Neural progenitor cell (in vitro differentiated cells): ENCODE data around the gene PLP2. TPM values are rescaled to one million over a fixed set of nuclear protein-coding genes. Genes with fewer than 3 reads are reported as not detected.

ENCODE experiments used
- DNase-seq: peaks from one replicate; pipeline ENCODE4 v3.0.0-alpha.2; 2016; ENCODE audit warnings: low spot score
- H2AFZ ChIP-seq: fragments of 200-600 bp; sonication (generic); replicated peaks from 2 replicates; pipeline ENCODE4 v1.6.1; 2016; ENCODE audit warnings: antibody characterized with exemption
- H3F3A ChIP-seq: fragments of 200-600 bp; sonication (generic); 2 replicates; pipeline ENCODE4 v1.6.1; 2016; ENCODE audit warnings: antibody characterized with exemption, low read depth
- H3K27ac ChIP-seq: fragments of 200-600 bp; sonication (generic); 2 replicates; pipeline ENCODE4 v1.5.1; 2016; ENCODE audit warnings: mild to moderate bottlenecking
- H3K27me3 ChIP-seq: fragments of 200-600 bp; sonication (generic); 2 replicates; pipeline ENCODE4 v1.6.1; 2016; ENCODE audit warnings: mild to moderate bottlenecking, moderate library complexity
- H3K36me3 ChIP-seq: fragments of 200-600 bp; sonication (generic); 2 replicates; pipeline ENCODE4 v1.5.1; 2016
- H3K4me1 ChIP-seq: fragments of 200-600 bp; sonication (generic); 2 replicates; pipeline ENCODE4 v1.6.1; 2016; ENCODE audit warnings: mixed run types
- H3K4me2 ChIP-seq: fragments of 200-600 bp; sonication (generic); 2 replicates; pipeline ENCODE4 v1.6.1; 2016
- H3K4me3 ChIP-seq: fragments of 200-600 bp; sonication (generic); 2 replicates; pipeline ENCODE4 v1.5.1; 2016
- H3K79me2 ChIP-seq: fragments of 200-600 bp; sonication (generic); 2 replicates; pipeline ENCODE4 v1.6.1; 2016; ENCODE audit warnings: low read depth
- H3K9ac ChIP-seq: fragments of 200-600 bp; sonication (generic); 2 replicates; pipeline ENCODE4 v1.6.1; 2016
- H3K9me3 ChIP-seq: fragments of 200-600 bp; sonication (generic); 2 replicates; pipeline ENCODE4 v1.5.1; 2016; ENCODE audit warnings: low read depth
- H4K20me1 ChIP-seq: fragments of 200-600 bp; sonication (generic); 2 replicates; pipeline ENCODE4 v1.6.1; 2016; ENCODE audit warnings: low read depth
- H3K27ac Mint-ChIP-seq: 3 replicates; pipeline ENCODE4 v1.8.0; 2021; ENCODE audit warnings: mixed read lengths
- H3K27me3 Mint-ChIP-seq: 2 replicates; pipeline ENCODE4 v1.8.0; 2022; ENCODE audit warnings: low read depth, mild to moderate bottlenecking, inconsistent platforms, moderate library complexity, mixed read lengths; ENCODE audit not compliant: insufficient read depth
- H3K36me3 Mint-ChIP-seq: 3 replicates; pipeline ENCODE4 v1.8.0; 2021; ENCODE audit warnings: mixed read lengths
- H3K4me1 Mint-ChIP-seq: 3 replicates; pipeline ENCODE4 v1.8.0; 2021; ENCODE audit warnings: mixed read lengths
- H3K4me3 Mint-ChIP-seq: 3 replicates; pipeline ENCODE4 v1.8.0; 2021; ENCODE audit warnings: mild to moderate bottlenecking, moderate library complexity, mixed read lengths
- H3K9me3 Mint-ChIP-seq: 3 replicates; pipeline ENCODE4 v1.8.0; 2020; ENCODE audit warnings: mixed read lengths
- EZH2 ChIP-seq: fragments of 200-600 bp; sonication (generic); IDR thresholded peaks from 2 replicates; pipeline ENCODE4 v1.6.1; 2017; ENCODE audit warnings: antibody characterized with exemption, mild to moderate bottlenecking, moderate library complexity
- EZH2phosphoT487 ChIP-seq: fragments of 200-600 bp; sonication (generic); IDR thresholded peaks from 2 replicates; pipeline ENCODE4 v1.6.1; 2017; ENCODE audit warnings: antibody characterized with exemption
- total RNA-seq: library from RNA; depleted of rRNA; stranded (reverse); fragments of >200 nt; gene quantifications from 2 replicates; pipeline ENCODE4 v1.2.3, GENCODE V29; 2015; ENCODE audit warnings: low replicate concordance
- TF ChIP-seq, protein P1 (sequence below): fragments of 200-600 bp; sonication (generic); IDR thresholded peaks from 2 replicates; pipeline ENCODE4 v1.5.1; 2017; ENCODE audit warnings: antibody characterized with exemption, mild to moderate bottlenecking

Gene PLP2
- total RNA-seq, 1 donor from 2014 or later, result 0.13 TPM

DNA sequence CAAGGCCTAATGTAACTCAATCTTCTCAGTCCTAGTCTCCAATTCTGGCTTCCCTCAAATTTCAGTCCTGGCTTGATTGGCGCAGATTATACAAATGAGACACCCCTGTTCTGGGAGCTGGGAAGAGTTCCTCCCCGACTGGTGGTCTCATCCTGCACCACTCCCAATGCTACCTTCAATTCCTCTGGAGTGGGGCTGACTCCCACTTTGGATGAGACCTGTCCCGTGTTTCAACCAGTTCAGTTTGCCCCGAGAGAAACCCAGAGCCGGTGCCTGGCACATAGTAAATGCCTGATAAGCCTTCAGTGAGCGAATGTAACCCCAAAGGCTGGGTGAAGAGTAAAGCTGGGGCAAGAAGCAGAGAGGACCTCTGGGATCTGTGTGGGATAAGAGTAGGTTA, 32.3 kb downstream of the PLP2 start:
- DNase-seq, result no peak
- Histone ChIP-seq H3K9ac (no peak overlapping the region), H3K4me1 (no peaks in the 10 kb centered on the region), H4K20me1 (no peaks in the 10 kb centered on the region), H3K27ac (no peak overlapping the region), H3F3A (no peaks in the 10 kb centered on the region), H3K36me3 (no peaks in the 10 kb centered on the region), H3K4me2 (no peak overlapping the region), H3K4me3 (no peak overlapping the region), H3K9me3 (no peaks in the 10 kb centered on the region), H3K27me3 (peaks cover 8% of the 10 kb centered on the region), H2AFZ (no peak overlapping the region), H3K79me2 (no peaks in the 10 kb centered on the region)
- H3K4me1 Mint-ChIP-seq, result peaks cover 4% of the 10 kb centered on the region
- H3K36me3 Mint-ChIP-seq, result no peaks in the 10 kb centered on the region
- H3K9me3 Mint-ChIP-seq, result peaks cover 5% of the 10 kb centered on the region
- H3K27ac Mint-ChIP-seq, result no peak overlapping the region
- TF ChIP-seq EZH2phosphoT487 (no peak), EZH2 (no peak)
- TF ChIP-seq, protein P1, sequence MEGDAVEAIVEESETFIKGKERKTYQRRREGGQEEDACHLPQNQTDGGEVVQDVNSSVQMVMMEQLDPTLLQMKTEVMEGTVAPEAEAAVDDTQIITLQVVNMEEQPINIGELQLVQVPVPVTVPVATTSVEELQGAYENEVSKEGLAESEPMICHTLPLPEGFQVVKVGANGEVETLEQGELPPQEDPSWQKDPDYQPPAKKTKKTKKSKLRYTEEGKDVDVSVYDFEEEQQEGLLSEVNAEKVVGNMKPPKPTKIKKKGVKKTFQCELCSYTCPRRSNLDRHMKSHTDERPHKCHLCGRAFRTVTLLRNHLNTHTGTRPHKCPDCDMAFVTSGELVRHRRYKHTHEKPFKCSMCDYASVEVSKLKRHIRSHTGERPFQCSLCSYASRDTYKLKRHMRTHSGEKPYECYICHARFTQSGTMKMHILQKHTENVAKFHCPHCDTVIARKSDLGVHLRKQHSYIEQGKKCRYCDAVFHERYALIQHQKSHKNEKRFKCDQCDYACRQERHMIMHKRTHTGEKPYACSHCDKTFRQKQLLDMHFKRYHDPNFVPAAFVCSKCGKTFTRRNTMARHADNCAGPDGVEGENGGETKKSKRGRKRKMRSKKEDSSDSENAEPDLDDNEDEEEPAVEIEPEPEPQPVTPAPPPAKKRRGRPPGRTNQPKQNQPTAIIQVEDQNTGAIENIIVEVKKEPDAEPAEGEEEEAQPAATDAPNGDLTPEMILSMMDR, result no peak
- no peak overlapping the region for H3K4me3 Mint-ChIP-seq
- peaks cover 5% of the 10 kb centered on the region for H3K27me3 Mint-ChIP-seq

DNA sequence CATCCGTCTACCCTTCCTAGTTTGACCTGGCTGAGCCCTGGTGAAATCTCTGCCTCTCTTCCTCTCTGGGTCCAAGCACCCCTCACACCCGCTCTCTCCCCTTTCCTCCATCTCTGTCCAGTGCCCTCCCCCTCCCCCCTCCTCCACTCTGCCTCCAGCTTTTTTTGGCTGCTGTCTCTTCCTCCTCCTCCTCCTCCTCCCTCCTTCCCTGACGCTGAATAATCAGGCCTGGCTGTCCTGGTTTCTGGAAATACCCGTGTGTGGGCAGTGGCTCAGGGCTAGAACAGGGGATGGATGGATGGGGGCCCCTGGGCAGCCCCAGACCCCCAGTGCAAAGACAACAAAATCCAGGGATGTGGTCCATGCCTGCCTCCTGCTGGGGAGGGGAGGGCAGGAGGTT, 33.0 kb downstream of the PLP2 start:
- TF ChIP-seq, protein P1, result no peak
- TF ChIP-seq EZH2phosphoT487 (no peak), EZH2 (no peak)
- H3K27me3 ChIP-seq, result peaks cover 1% of the 10 kb centered on the region
- no peak overlapping the region for H3K4me2 ChIP-seq
- no peaks in the 10 kb centered on the region for H3K4me1 ChIP-seq
- no peak overlapping the region for H3K4me3 Mint-ChIP-seq
- H3K79me2 ChIP-seq, result no peaks in the 10 kb centered on the region
- no peaks in the 10 kb centered on the region for H3K36me3 ChIP-seq
- H3K4me1 Mint-ChIP-seq, result peaks cover 4% of the 10 kb centered on the region
- no peak overlapping the region for H3K27ac ChIP-seq
- H3K9ac ChIP-seq, result no peak overlapping the region
- H3K36me3 Mint-ChIP-seq, result no peaks in the 10 kb centered on the region
- H3K4me3 ChIP-seq, result no peak overlapping the region
- H3K27me3 Mint-ChIP-seq, result peaks cover 5% of the 10 kb centered on the region
- no peaks in the 10 kb centered on the region for H3F3A ChIP-seq
- H3K9me3 ChIP-seq, result no peaks in the 10 kb centered on the region
- H3K27ac Mint-ChIP-seq, result no peak overlapping the region
- H4K20me1 ChIP-seq, result no peaks in the 10 kb centered on the region
- H2AFZ ChIP-seq, result no peak overlapping the region
- DNase-seq, result no peak
- peaks cover 5% of the 10 kb centered on the region for H3K9me3 Mint-ChIP-seq

DNA sequence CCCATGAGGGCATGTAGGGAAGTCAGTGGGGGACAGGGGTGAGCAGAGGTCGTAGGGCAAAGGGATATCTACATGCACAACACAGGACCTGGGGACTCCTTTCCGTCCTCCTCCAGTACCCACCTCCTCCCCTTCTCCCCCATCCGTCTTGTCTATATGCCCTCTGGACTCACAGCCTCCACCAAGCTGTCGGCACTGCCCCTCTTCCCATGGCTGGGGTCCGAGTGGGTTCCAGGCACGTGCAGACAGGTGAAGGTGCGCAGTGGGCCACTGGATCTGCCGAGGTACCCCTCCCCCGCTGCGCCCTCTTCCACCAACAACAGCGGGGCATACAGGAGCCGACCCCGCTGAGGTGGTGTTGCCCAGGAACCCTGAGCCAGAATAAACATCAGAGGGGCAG, 33.7 kb downstream of the PLP2 start:
- H3K27ac Mint-ChIP-seq, result no peak overlapping the region
- H4K20me1 ChIP-seq, result no peaks in the 10 kb centered on the region
- H3K36me3 Mint-ChIP-seq, result no peaks in the 10 kb centered on the region
- peaks cover 4% of the 10 kb centered on the region for H3K9me3 Mint-ChIP-seq
- no peak overlapping the region for H3K27ac ChIP-seq
- no peaks in the 10 kb centered on the region for H3K4me1 ChIP-seq
- no peaks in the 10 kb centered on the region for H3K79me2 ChIP-seq
- H3K4me2 ChIP-seq, result no peak overlapping the region
- no peaks in the 10 kb centered on the region for H3K9me3 ChIP-seq
- H3K9ac ChIP-seq, result no peak overlapping the region
- H2AFZ ChIP-seq, result no peak overlapping the region
- H3K4me3 Mint-ChIP-seq, result no peak overlapping the region
- H3K27me3 Mint-ChIP-seq, result peaks cover 5% of the 10 kb centered on the region
- no peak for DNase-seq
- no peaks in the 10 kb centered on the region for H3K27me3 ChIP-seq
- no peaks in the 10 kb centered on the region for H3F3A ChIP-seq
- no peak overlapping the region for H3K4me3 ChIP-seq
- no peaks in the 10 kb centered on the region for H3K36me3 ChIP-seq
- peaks cover 3% of the 10 kb centered on the region for H3K4me1 Mint-ChIP-seq
- TF ChIP-seq EZH2phosphoT487 (no peak), EZH2 (no peak)
- TF ChIP-seq, protein P1, result no peak

DNA sequence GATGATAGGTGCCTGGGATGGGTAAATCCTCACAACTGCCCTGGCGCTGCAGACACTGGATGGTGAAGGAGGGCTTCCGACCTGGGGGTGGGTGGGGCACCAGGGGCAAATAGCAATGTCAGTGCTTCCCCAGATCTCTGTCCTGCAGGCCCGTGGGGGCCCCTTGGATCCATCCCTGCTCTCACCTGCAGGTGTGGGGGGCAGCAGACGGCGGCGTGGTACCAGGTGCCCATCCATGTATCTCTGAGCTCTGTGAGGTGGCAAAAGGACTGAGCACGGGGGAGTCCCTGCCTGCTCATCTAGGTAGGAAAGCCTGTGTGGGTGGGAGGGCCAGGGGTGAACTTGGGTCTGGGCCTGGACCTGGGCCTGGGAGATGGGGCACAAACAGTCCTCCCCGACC, 34.8 kb downstream of the PLP2 start:
- Histone ChIP-seq H3K27me3 (no peaks in the 10 kb centered on the region), H3K27ac (no peak overlapping the region), H3K79me2 (no peaks in the 10 kb centered on the region), H2AFZ (no peak overlapping the region), H3K9me3 (no peaks in the 10 kb centered on the region), H3K4me1 (no peaks in the 10 kb centered on the region), H4K20me1 (no peaks in the 10 kb centered on the region), H3F3A (no peaks in the 10 kb centered on the region), H3K9ac (no peak overlapping the region), H3K36me3 (no peaks in the 10 kb centered on the region), H3K4me2 (no peak overlapping the region), H3K4me3 (no peak overlapping the region)
- Mint-ChIP-seq H3K4me3 (no peak overlapping the region), H3K9me3 (peaks cover 5% of the 10 kb centered on the region), H3K27me3 (peaks cover 5% of the 10 kb centered on the region), H3K4me1 (no peaks in the 10 kb centered on the region), H3K27ac (no peak overlapping the region), H3K36me3 (no peaks in the 10 kb centered on the region)
- TF ChIP-seq, protein P1, result no peak
- no peak for TF ChIP-seq EZH2
- TF ChIP-seq EZH2phosphoT487, result no peak
- DNase-seq, result no peak
